HepG2 (cell line): Measurements from ENCODE around the gene THADA. TPM values are rescaled to one million over a fixed set of nuclear protein-coding genes. Genes with fewer than 3 reads are reported as not detected.

Experiments used
- KDM5B ChIP-seq: sonication (generic); formaldehyde crosslinking; IDR thresholded peaks from 2 replicates; pipeline ENCODE4 v1.4.0; 2020; ENCODE audit warnings: missing genetic modification reagents, mild to moderate bottlenecking, borderline replicate concordance
- MEIS2 ChIP-seq: sonication (generic); formaldehyde crosslinking; IDR thresholded peaks from 2 replicates; pipeline ENCODE4 v1.9.0; 2021; ENCODE audit warnings: mild to moderate bottlenecking, missing genetic modification reagents
- NBN ChIP-seq: fragments of 450-650 bp; conservative IDR thresholded peaks from 2 replicates; pipeline ENCODE4 v1.6.1; 2017
- NPAS2 ChIP-seq: sonication (generic); formaldehyde crosslinking; IDR thresholded peaks from 2 replicates; pipeline ENCODE4 v1.8.0; 2022; ENCODE audit warnings: mild to moderate bottlenecking, missing genetic modification reagents, borderline replicate concordance
- PHF20 ChIP-seq: sonication (generic); formaldehyde crosslinking; IDR thresholded peaks from 2 replicates; pipeline ENCODE4 v1.5.0; 2020; ENCODE audit warnings: mild to moderate bottlenecking, missing genetic modification reagents
- PHF21A ChIP-seq: sonication (generic); formaldehyde crosslinking; IDR thresholded peaks from 2 replicates; pipeline ENCODE4 v1.5.0; 2020; ENCODE audit warnings: mild to moderate bottlenecking, missing genetic modification reagents
- SOX5 ChIP-seq: IDR thresholded peaks from 2 replicates; pipeline ENCODE4 v1.6.1; 2016; ENCODE audit warnings: borderline replicate concordance
- STAG1 ChIP-seq: sonication (generic); formaldehyde crosslinking; IDR thresholded peaks from 2 replicates; pipeline ENCODE4 v1.4.0; 2020; ENCODE audit warnings: missing genetic modification reagents
- ZNF101 ChIP-seq: sonication (generic); formaldehyde crosslinking; IDR thresholded peaks from 2 replicates; pipeline ENCODE4 v1.4.0; 2020; ENCODE audit warnings: mild to moderate bottlenecking, low read depth, missing genetic modification reagents, borderline replicate concordance
- ZNF354B ChIP-seq: sonication (generic); formaldehyde crosslinking; IDR thresholded peaks from 2 replicates; pipeline ENCODE4 v1.8.0; 2022; ENCODE audit warnings: mild to moderate bottlenecking, missing genetic modification reagents
- ZNF496 ChIP-seq: sonication (generic); formaldehyde crosslinking; IDR thresholded peaks from 2 replicates; pipeline ENCODE4 v1.8.1; 2023; ENCODE audit warnings: mild to moderate bottlenecking, moderate library complexity, missing genetic modification reagents; ENCODE audit not compliant: insufficient replicate concordance
- polyA plus RNA-seq, 8 experiments: library from polyadenylated mRNA; depleted of rRNA in 3 of 8; stranded (reverse) in 7 of 8; unstranded in 1 of 8; fragments of >200 nt; fragmentation: Illumina TruSeq in 4 of 8; extraction: Trizol in 4 of 8; gene quantifications; 2 replicates each; pipeline versions ENCODE4 v1.2.1 to v1.2.3, GENCODE V29; 2011 to 2016; ENCODE audit warnings: low read depth in 4 of 8, missing spikeins in 1 of 8, mixed read lengths in 1 of 8; ENCODE audit not compliant: insufficient read depth in 1 of 8
- total RNA-seq, 5 experiments: library from RNA; depleted of rRNA; stranded (reverse); fragments of >200 nt; fragmentation: Illumina TruSeq; extraction: Trizol; gene quantifications; 2 replicates each; pipeline ENCODE4 v1.2.3, GENCODE V29; 2016; ENCODE audit warnings: low read depth in 1 of 5
- TF ChIP-seq, protein P1 (sequence below): sonication (generic); formaldehyde crosslinking; IDR thresholded peaks from 2 replicates; pipeline ENCODE4 v1.4.0; 2020; ENCODE audit warnings: mild to moderate bottlenecking, missing genetic modification reagents
- TF ChIP-seq, protein P2 (sequence below): sonication (generic); formaldehyde crosslinking; IDR thresholded peaks from 2 replicates; pipeline ENCODE4 v1.4.0; 2020; ENCODE audit warnings: missing genetic modification reagents
- TF ChIP-seq, protein P3 (sequence below): sonication (generic); formaldehyde crosslinking; IDR thresholded peaks from 2 replicates; pipeline ENCODE4 v1.5.1; 2020; ENCODE audit warnings: missing genetic modification reagents, mild to moderate bottlenecking, borderline replicate concordance
- TF ChIP-seq, protein P4 (sequence below): sonication (generic); formaldehyde crosslinking; IDR thresholded peaks from 2 replicates; pipeline ENCODE4 v1.4.0; 2020; ENCODE audit warnings: missing genetic modification reagents
- TF ChIP-seq, protein P5 (sequence below): sonication (generic); formaldehyde crosslinking; IDR thresholded peaks from 2 replicates; pipeline ENCODE4 v1.4.0; 2020; ENCODE audit warnings: missing genetic modification reagents
- TF ChIP-seq, protein P6 (sequence below): sonication (generic); formaldehyde crosslinking; IDR thresholded peaks from 2 replicates; pipeline ENCODE4 v1.4.0; 2020; ENCODE audit warnings: missing genetic modification reagents
- TF ChIP-seq, protein P7 (sequence below): sonication (generic); formaldehyde crosslinking; IDR thresholded peaks from 2 replicates; pipeline ENCODE4 v1.9.0; 2021; ENCODE audit warnings: missing genetic modification reagents, borderline replicate concordance

Gene THADA
- total and polyA plus RNA-seq, 2 of the 13 experiments (the other 11 are each of a cell fraction or from before 2014, with no cell fraction given): 12.7 to 21.7 TPM

DNA sequence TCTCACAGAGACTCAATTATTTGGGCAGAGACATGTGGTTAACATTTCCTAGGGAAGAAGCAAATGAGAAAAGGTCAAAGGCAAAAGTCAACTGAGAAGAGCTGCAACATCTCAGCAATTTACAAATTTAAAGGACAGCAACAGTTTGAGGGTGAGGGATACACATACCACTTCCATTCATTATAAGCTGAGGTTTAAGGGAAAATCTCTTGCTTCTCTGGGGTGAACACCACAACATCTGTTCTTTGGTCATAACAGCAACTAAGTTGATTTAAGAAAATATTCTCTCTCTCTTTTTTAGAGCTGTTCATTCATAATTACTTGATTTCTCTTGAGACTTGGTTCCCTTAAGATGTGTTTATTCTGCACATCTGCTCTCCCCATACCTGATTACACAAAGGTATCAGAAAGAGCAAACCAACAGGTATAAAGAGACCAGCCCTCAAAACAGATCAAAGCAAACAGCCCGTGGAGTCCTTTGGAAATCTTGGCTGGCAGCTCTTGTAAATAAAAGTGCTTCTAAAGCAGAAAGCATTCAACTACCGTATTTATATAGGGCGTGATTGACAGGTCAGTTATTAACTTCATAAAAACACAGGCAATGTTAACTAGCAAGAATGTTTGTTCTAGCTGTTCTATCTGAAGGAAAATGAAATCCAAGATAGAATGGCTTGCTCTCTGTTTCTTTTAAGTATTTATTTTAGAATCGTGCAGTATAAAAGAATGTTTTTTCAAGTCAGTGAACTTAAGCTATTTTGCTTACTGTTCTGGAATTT, 132.8 kb downstream of the THADA start (continued):
- TF ChIP-seq PHF21A (peak; percentile 90), MEIS2 (CRISPR knock-in tag) (peak; percentile 97), ZNF496 (CRISPR knock-in tag) (no peak), NPAS2 (CRISPR knock-in tag) (no peak), PHF20 (CRISPR knock-in tag) (no peak), NBN (no peak), ZNF101 (no peak), SOX5 (CRISPR knock-in tag) (peak; percentile 89; the same call in 1 of the 2 replicates), KDM5B (no peak), ZNF354B (CRISPR knock-in tag) (no peak), STAG1 (CRISPR knock-in tag) (peak; percentile 23)
- TF ChIP-seq, protein P1, sequence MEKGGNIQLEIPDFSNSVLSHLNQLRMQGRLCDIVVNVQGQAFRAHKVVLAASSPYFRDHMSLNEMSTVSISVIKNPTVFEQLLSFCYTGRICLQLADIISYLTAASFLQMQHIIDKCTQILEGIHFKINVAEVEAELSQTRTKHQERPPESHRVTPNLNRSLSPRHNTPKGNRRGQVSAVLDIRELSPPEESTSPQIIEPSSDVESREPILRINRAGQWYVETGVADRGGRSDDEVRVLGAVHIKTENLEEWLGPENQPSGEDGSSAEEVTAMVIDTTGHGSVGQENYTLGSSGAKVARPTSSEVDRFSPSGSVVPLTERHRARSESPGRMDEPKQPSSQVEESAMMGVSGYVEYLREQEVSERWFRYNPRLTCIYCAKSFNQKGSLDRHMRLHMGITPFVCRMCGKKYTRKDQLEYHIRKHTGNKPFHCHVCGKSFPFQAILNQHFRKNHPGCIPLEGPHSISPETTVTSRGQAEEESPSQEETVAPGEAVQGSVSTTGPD (CRISPR knock-in tag): no peak
- TF ChIP-seq, protein P2, sequence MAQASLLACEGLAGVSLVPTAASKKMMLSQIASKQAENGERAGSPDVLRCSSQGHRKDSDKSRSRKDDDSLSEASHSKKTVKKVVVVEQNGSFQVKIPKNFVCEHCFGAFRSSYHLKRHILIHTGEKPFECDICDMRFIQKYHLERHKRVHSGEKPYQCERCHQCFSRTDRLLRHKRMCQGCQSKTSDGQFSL: no peak
- TF ChIP-seq, protein P3, sequence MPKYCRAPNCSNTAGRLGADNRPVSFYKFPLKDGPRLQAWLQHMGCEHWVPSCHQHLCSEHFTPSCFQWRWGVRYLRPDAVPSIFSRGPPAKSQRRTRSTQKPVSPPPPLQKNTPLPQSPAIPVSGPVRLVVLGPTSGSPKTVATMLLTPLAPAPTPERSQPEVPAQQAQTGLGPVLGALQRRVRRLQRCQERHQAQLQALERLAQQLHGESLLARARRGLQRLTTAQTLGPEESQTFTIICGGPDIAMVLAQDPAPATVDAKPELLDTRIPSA: no peak
- TF ChIP-seq, protein P4, sequence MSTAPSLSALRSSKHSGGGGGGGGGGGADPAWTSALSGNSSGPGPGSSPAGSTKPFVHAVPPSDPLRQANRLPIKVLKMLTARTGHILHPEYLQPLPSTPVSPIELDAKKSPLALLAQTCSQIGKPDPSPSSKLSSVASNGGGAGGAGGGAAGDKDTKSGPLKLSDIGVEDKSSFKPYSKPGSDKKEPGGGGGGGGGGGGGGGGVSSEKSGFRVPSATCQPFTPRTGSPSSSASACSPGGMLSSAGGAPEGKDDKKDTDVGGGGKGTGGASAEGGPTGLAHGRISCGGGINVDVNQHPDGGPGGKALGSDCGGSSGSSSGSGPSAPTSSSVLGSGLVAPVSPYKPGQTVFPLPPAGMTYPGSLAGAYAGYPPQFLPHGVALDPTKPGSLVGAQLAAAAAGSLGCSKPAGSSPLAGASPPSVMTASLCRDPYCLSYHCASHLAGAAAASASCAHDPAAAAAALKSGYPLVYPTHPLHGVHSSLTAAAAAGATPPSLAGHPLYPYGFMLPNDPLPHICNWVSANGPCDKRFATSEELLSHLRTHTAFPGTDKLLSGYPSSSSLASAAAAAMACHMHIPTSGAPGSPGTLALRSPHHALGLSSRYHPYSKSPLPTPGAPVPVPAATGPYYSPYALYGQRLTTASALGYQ (CRISPR knock-in tag): peak; percentile 94
- TF ChIP-seq, protein P5, sequence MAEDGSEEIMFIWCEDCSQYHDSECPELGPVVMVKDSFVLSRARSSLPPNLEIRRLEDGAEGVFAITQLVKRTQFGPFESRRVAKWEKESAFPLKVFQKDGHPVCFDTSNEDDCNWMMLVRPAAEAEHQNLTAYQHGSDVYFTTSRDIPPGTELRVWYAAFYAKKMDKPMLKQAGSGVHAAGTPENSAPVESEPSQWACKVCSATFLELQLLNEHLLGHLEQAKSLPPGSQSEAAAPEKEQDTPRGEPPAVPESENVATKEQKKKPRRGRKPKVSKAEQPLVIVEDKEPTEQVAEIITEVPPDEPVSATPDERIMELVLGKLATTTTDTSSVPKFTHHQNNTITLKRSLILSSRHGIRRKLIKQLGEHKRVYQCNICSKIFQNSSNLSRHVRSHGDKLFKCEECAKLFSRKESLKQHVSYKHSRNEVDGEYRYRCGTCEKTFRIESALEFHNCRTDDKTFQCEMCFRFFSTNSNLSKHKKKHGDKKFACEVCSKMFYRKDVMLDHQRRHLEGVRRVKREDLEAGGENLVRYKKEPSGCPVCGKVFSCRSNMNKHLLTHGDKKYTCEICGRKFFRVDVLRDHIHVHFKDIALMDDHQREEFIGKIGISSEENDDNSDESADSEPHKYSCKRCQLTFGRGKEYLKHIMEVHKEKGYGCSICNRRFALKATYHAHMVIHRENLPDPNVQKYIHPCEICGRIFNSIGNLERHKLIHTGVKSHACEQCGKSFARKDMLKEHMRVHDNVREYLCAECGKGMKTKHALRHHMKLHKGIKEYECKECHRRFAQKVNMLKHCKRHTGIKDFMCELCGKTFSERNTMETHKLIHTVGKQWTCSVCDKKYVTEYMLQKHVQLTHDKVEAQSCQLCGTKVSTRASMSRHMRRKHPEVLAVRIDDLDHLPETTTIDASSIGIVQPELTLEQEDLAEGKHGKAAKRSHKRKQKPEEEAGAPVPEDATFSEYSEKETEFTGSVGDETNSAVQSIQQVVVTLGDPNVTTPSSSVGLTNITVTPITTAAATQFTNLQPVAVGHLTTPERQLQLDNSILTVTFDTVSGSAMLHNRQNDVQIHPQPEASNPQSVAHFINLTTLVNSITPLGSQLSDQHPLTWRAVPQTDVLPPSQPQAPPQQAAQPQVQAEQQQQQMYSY (CRISPR knock-in tag): no peak
- TF ChIP-seq, protein P6, sequence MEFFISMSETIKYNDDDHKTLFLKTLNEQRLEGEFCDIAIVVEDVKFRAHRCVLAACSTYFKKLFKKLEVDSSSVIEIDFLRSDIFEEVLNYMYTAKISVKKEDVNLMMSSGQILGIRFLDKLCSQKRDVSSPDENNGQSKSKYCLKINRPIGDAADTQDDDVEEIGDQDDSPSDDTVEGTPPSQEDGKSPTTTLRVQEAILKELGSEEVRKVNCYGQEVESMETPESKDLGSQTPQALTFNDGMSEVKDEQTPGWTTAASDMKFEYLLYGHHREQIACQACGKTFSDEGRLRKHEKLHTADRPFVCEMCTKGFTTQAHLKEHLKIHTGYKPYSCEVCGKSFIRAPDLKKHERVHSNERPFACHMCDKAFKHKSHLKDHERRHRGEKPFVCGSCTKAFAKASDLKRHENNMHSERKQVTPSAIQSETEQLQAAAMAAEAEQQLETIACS: no peak
- TF ChIP-seq, protein P7, sequence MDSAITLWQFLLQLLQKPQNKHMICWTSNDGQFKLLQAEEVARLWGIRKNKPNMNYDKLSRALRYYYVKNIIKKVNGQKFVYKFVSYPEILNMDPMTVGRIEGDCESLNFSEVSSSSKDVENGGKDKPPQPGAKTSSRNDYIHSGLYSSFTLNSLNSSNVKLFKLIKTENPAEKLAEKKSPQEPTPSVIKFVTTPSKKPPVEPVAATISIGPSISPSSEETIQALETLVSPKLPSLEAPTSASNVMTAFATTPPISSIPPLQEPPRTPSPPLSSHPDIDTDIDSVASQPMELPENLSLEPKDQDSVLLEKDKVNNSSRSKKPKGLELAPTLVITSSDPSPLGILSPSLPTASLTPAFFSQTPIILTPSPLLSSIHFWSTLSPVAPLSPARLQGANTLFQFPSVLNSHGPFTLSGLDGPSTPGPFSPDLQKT (CRISPR knock-in tag): no peak
